B cell (primary cell): ENCODE results near the gene KIAA1614. TPM values are rescaled to one million over a fixed set of nuclear protein-coding genes. Genes with fewer than 3 reads are reported as not detected.

Source experiments
- ATAC-seq: fragments of 200-7000 bp; cut with Tn5 transposase; one replicate; pipeline ENCODE4 v1.10.0; 2021; ENCODE audit warnings: low read depth, mild to moderate bottlenecking, moderate number of reproducible peaks, moderate library complexity
- CTCF ChIA-PET: fragments of 350-600 bp; sonication (Branson Sonifier 250); formaldehyde crosslinking; loops from one replicate; lab custom pipeline; 2021; ENCODE audit warnings: antibody characterized with exemption, inconsistent platforms; lab: Charles Lee
- POLR2A ChIA-PET: fragments of 350-600 bp; sonication (Branson Sonifier 250); formaldehyde crosslinking; loops from one replicate; lab custom pipeline; 2021; ENCODE audit warnings: antibody characterized with exemption; lab: Charles Lee
- DNase-seq: peaks from one replicate; pipeline ENCODE4 v3.0.0; 2013
- H2AFZ ChIP-seq: 2 replicates; pipeline ENCODE4 v1.6.1; 2012; ENCODE audit warnings: mild to moderate bottlenecking, low read depth, low read length; ENCODE audit not compliant: insufficient read depth, poor library complexity, severe bottlenecking
- H3K27ac ChIP-seq, 2 donors: 1 replicate in 1 of 2; 2 replicates in 1 of 2; pipeline ENCODE4 v1.5.1; 2012 to 2013; ENCODE audit warnings: low read length in 2 of 2, mild to moderate bottlenecking in 2 of 2, moderate library complexity in 1 of 2
- H3K27me3 ChIP-seq, 4 experiments: fragments of 200-600 bp in 1 of 4; sonication (generic) in 1 of 4; replicated peaks in 1 of 4; 1 replicate in 2 of 4; 2 replicates in 2 of 4; pipeline versions ENCODE4 v1.6.1 to v1.7.0; 2013 to 2016; ENCODE audit warnings: low read length in 3 of 4, mild to moderate bottlenecking in 2 of 4, mixed read lengths in 1 of 4, moderate library complexity in 1 of 4; ENCODE audit not compliant: insufficient read depth in 4 of 4, control insufficient read depth in 3 of 4; ENCODE audit errors: control extremely low read depth in 1 of 4
- H3K36me3 ChIP-seq, 2 experiments: replicated peaks in 1 of 2; 1 replicate in 1 of 2; 2 replicates in 1 of 2; pipeline versions ENCODE4 v1.6.1 to v1.7.1; 2013; ENCODE audit warnings: low read length in 1 of 2; ENCODE audit not compliant: insufficient read depth in 2 of 2, control insufficient read depth in 1 of 2; ENCODE audit errors: control extremely low read depth in 1 of 2, extremely low read depth in 1 of 2
- H3K4me1 ChIP-seq, 2 donors: fragments of 200-600 bp in 1 of 2; sonication (generic) in 1 of 2; 1 replicate in 1 of 2; 2 replicates in 1 of 2; pipeline versions ENCODE4 v1.5.1 to v1.6.1; 2013 to 2017; ENCODE audit warnings: low read length in 2 of 2; ENCODE audit not compliant: control insufficient read depth in 2 of 2, insufficient read depth in 2 of 2
- H3K4me2 ChIP-seq: replicated peaks from 2 replicates; pipeline ENCODE3; 2012; ENCODE audit warnings: mild to moderate bottlenecking, low read depth, low read length; ENCODE audit not compliant: poor library complexity, severe bottlenecking
- H3K4me3 ChIP-seq, 5 experiments: fragments of 200-600 bp in 1 of 5; sonication (generic) in 1 of 5; 1 replicate in 3 of 5; 2 replicates in 2 of 5; pipeline versions ENCODE4 v1.5.1 to v1.7.0; 2011 to 2016; ENCODE audit warnings: low read length in 4 of 5, mild to moderate bottlenecking in 4 of 5, low read depth in 2 of 5, control low read depth in 1 of 5, moderate library complexity in 1 of 5; ENCODE audit not compliant: insufficient read depth in 1 of 5; ENCODE audit errors: control extremely low read depth in 1 of 5, extremely low read depth in 1 of 5
- H3K79me2 ChIP-seq: fragments of 200-600 bp; sonication (generic); one replicate; pipeline ENCODE4 v1.6.0; 2016; ENCODE audit warnings: low read length; ENCODE audit not compliant: control insufficient read depth, insufficient read depth
- H3K9ac ChIP-seq: fragments of 200-600 bp; sonication (generic); 2 replicates; pipeline ENCODE4 v1.6.1; 2017; ENCODE audit warnings: mild to moderate bottlenecking, low read length, moderate library complexity
- H3K9me3 ChIP-seq, 3 donors: one replicate each; pipeline versions ENCODE4 v1.6.1 to v1.7.1; 2013; ENCODE audit warnings: low read length in 2 of 3; ENCODE audit not compliant: control insufficient read depth in 2 of 3, insufficient read depth in 1 of 3; ENCODE audit errors: control extremely low read depth in 1 of 3
- H4K20me1 ChIP-seq: 2 replicates; pipeline ENCODE4 v1.6.0; 2012; ENCODE audit warnings: mild to moderate bottlenecking, low read length; ENCODE audit not compliant: insufficient read depth, control insufficient read depth, poor library complexity, severe bottlenecking
- H3K27ac Mint-ChIP-seq: one replicate; pipeline ENCODE4 v1.8.0; 2021; ENCODE audit warnings: mixed read lengths
- H3K27me3 Mint-ChIP-seq: one replicate; pipeline ENCODE4 v1.8.0; 2021; ENCODE audit warnings: mixed read lengths
- H3K4me1 Mint-ChIP-seq: one replicate; pipeline ENCODE4 v1.8.0; 2021; ENCODE audit warnings: mixed read lengths
- H3K4me3 Mint-ChIP-seq: one replicate; pipeline ENCODE4 v1.8.0; 2021; ENCODE audit warnings: mixed read lengths
- H3K9me3 Mint-ChIP-seq: one replicate; pipeline ENCODE4 v1.8.0; 2022; ENCODE audit warnings: mixed read lengths; ENCODE audit not compliant: insufficient read depth
- EZH2 ChIP-seq: IDR thresholded peaks from 2 replicates; pipeline ENCODE4 v1.6.1; 2012; ENCODE audit warnings: borderline replicate concordance, low read depth, mild to moderate bottlenecking, moderate library complexity, low read length; ENCODE audit not compliant: insufficient read depth, poor library complexity, severe bottlenecking
- WGBS: methylation state at CpG from one replicate; pipeline ENCODE4 v1.1.5; 2013; ENCODE audit warnings: missing lambda C conversion rate; ENCODE audit not compliant: insufficient coverage; 5-methylcytosine and 5-hydroxymethylcytosine counted together
- intact Hi-C: fragments of 100-400 bp; cut with micrococcal nuclease; formaldehyde crosslinking; loops from one replicate; pipeline ENCODE4 v1.10.0; 2022
- polyA plus RNA-seq: library from polyadenylated mRNA; depleted of rRNA; stranded (reverse); fragments of >200 nt; gene quantifications from 2 replicates; pipeline ENCODE4 v1.2.3, GENCODE V29; 2012
- total RNA-seq, 2 donors: library from RNA; stranded (reverse); fragments of 120-200 nt in 1 of 2; gene quantifications; 1 replicate in 1 of 2; 2 replicates in 1 of 2; pipeline versions ENCODE4 v1.2.3 to v1.2.4, GENCODE V29; 2013 to 2022
- TF ChIP-seq, protein P1 (sequence below): fragments of 200-600 bp; IDR thresholded peaks from one replicate; pipeline ENCODE4 v1.8.0; 2022; ENCODE audit warnings: antibody characterized with exemption, mild to moderate bottlenecking

The KIAA1614 gene
- total and polyA plus RNA-seq, 2 donors (not counting 1 experiment from before 2014, with no cell fraction given): 0.03 to 0.22 TPM

DNA sequence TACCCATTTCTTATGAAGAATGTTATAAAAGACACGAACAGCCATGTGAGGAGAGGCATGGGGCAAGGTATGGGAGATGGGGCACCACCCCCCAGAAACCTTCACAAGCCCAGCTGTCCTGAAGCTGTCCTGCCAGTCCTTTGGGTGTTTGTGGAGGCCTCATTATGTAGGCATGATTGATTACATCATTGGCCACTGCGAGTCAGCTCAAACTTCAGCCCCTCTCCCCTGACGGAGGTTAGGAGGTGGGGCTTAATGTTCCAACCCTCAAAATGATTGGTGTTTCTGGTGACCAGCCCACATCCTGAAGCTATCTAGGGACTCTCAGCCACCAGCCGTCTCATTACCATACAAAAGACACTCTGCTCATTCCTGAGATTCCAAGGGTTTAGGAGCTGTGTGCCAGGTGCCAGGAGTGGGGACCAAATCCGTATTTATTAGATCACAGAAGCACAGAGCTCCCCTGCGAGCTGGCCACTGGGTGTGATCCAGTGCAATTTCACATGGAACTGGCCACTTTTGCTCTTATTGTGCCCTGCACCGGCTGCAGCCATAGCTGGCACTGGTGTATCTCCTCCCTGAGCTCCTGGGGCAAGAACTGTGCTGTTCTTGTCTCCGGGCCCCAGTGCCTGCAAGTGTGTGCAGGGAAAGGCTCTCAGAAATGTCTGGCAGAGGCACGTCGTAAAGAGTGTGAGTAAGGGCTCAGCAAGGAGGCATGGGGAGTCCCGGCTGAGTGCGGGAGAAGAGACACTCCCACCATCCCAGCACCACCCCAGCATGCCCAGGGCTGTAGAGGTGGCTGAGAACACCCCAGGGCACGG, 10.5 kb downstream of the KIAA1614 start:
- Mint-ChIP-seq H3K4me3 (no peak overlapping the region), H3K27ac (no peak overlapping the region), H3K4me1 (peaks cover 4% of the 10 kb centered on the region), H3K9me3 (no peaks in the 10 kb centered on the region), H3K27me3 (peaks cover 22% of the 10 kb centered on the region)
- TF ChIP-seq, protein P1, sequence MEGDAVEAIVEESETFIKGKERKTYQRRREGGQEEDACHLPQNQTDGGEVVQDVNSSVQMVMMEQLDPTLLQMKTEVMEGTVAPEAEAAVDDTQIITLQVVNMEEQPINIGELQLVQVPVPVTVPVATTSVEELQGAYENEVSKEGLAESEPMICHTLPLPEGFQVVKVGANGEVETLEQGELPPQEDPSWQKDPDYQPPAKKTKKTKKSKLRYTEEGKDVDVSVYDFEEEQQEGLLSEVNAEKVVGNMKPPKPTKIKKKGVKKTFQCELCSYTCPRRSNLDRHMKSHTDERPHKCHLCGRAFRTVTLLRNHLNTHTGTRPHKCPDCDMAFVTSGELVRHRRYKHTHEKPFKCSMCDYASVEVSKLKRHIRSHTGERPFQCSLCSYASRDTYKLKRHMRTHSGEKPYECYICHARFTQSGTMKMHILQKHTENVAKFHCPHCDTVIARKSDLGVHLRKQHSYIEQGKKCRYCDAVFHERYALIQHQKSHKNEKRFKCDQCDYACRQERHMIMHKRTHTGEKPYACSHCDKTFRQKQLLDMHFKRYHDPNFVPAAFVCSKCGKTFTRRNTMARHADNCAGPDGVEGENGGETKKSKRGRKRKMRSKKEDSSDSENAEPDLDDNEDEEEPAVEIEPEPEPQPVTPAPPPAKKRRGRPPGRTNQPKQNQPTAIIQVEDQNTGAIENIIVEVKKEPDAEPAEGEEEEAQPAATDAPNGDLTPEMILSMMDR: no peak
- TF ChIP-seq EZH2: no peak
- ATAC-seq (no peak), DNase-seq (no peak)
- Histone ChIP-seq H2AFZ (no peak overlapping the region), H3K27ac (no peak overlapping the region), H3K79me2 (no peaks in the 10 kb centered on the region), H3K4me3 (no peak overlapping the region), H3K4me2 (no peak overlapping the region), H3K9ac (no peak overlapping the region), H3K4me1 (peaks cover 0 to 9% of the 10 kb centered on the region in 2 donors), H3K36me3 (no peaks in the 10 kb centered on the region), H4K20me1 (no peaks in the 10 kb centered on the region), H3K27me3 (peaks cover 0 to 15% (median 0%) of the 10 kb centered on the region in 4 experiments), H3K9me3 (peaks cover 0 to 12% (median 0%) of the 10 kb centered on the region in 3 donors)
- CTCF ChIA-PET: no interaction called here
- POLR2A ChIA-PET: no interaction called here
- 81% methylated on average over 5 of the region's 13 CpGs for WGBS
- intact Hi-C loops: no loop called here

DNA sequence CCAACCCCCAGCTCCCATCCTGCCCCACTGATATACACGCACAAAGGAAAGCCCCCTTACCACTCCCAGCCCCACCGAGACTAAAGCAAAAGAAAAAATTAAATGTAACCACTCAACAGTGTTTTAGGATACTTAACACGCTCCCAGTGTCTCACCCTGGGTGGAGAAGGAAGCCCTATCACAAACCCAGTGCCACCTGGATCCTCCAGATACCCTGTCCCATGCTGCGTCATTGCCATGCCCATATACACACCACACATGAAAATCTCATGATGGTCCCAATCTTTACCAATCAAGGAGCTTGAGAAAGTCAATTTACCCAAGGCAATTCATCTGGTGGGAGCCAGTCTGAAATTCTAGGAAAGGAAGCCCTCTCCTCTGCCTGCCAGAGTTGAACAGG, 11.2 kb downstream of the KIAA1614 start:
- ChIA-PET POLR2A (no interaction called here), CTCF (no interaction called here)
- H2AFZ ChIP-seq: no peak overlapping the region
- H3K4me1 ChIP-seq: peaks cover 0 to 9% of the 10 kb centered on the region in 2 donors
- ATAC-seq (no peak), DNase-seq (no peak)
- no peak overlapping the region for H3K27ac Mint-ChIP-seq
- TF ChIP-seq EZH2: no peak
- TF ChIP-seq, protein P1: no peak
- no peaks in the 10 kb centered on the region for H3K9me3 Mint-ChIP-seq
- peaks cover 0 to 15% (median 0%) of the 10 kb centered on the region in 4 experiments for H3K27me3 ChIP-seq
- H3K36me3 ChIP-seq: no peaks in the 10 kb centered on the region
- no peaks in the 10 kb centered on the region for H3K79me2 ChIP-seq
- no peak overlapping the region for H3K4me3 ChIP-seq
- H3K4me1 Mint-ChIP-seq: peaks cover 4% of the 10 kb centered on the region
- no peak overlapping the region for H3K4me2 ChIP-seq
- no peak overlapping the region for H3K9ac ChIP-seq
- intact Hi-C loops: no loop called here
- WGBS: 63% methylated on average over 3 of the region's 4 CpGs
- H3K27me3 Mint-ChIP-seq: peaks cover 22% of the 10 kb centered on the region
- peaks cover 0 to 6% (median 0%) of the 10 kb centered on the region in 3 donors for H3K9me3 ChIP-seq
- no peak overlapping the region for H3K27ac ChIP-seq
- no peaks in the 10 kb centered on the region for H4K20me1 ChIP-seq
- H3K4me3 Mint-ChIP-seq: no peak overlapping the region
